HG02852 (cell line): ENCODE results near the gene TBC1D4.
"Not testable (repeated sequence)": the region's sequence is repeated elsewhere in the genome, so short reads cannot be mapped to it uniquely, and the experiment has no call there.

ENCODE experiments used
- ATAC-seq: cut with Tn5 transposase; IDR thresholded peaks from one replicate; pipeline ENCODE4 v1.9.1; 2021; ENCODE audit warnings: mild to moderate bottlenecking, moderate library complexity; ENCODE audit not compliant: unreplicated experiment

The TBC1D4 gene

DNA sequence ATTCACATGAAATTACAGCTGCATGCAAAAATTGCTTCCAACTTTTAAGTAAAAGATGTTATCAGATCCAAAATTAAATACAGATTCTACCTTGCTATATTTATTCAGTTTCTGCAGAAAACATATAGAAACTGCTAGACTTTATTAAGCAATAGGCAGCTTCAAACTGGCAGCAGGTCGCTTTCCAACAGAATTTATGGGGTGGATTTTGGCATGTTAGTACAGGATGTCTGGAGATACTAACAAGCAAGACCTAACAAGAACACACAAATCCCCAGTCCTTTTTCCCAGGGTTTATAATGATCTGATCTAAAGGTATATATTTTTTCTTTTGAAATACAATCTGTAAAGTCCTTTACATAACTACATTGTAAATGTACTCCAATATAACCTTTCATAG lies 27.5 kb downstream of the TBC1D4 start:
- no peak for ATAC-seq

DNA sequence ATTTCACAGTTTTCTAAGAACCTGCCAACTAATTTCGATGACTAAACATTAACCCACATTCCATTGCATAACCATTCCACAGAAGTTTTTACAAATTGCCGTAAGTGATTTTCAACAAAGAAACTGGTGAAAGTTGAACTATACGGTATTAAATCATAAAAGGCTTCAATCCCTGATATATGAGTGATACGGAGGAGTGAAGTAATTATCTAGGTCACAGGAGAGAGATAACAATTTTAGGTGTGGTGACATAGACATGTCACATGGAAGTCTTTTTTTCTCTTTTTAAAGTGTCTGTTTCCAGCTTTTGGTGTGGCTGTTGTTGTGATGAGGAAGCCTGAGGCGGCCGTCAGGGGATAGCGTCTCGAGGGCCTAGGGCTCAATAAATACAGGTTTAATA lies 29.4 kb downstream of the TBC1D4 start:
- no peak for ATAC-seq

- ATAC-seq = no peak
These were observed 34.5 kb downstream of the TBC1D4 start for GRCh38 chr13:75447493-75447892.

DNA sequence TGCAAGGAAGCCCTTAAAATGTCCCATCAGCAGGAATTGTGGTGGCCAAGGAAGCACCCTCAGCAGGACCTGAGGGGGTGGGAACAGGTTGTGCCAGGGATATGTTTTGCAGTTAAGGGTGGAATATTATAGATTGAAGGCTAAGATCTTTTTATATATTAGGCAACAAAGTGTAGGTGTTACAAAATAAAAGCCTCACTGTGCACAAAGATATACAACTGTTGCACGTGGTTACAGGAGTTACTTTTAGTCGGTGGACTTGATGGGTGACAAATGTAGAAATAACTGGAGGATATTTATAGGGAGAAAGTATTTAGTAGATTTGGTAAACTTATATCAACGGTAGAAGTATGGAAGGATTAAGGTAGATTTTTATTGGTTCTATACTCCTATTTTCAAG lies 35.1 kb downstream of the TBC1D4 start:
- no peak for ATAC-seq

DNA sequence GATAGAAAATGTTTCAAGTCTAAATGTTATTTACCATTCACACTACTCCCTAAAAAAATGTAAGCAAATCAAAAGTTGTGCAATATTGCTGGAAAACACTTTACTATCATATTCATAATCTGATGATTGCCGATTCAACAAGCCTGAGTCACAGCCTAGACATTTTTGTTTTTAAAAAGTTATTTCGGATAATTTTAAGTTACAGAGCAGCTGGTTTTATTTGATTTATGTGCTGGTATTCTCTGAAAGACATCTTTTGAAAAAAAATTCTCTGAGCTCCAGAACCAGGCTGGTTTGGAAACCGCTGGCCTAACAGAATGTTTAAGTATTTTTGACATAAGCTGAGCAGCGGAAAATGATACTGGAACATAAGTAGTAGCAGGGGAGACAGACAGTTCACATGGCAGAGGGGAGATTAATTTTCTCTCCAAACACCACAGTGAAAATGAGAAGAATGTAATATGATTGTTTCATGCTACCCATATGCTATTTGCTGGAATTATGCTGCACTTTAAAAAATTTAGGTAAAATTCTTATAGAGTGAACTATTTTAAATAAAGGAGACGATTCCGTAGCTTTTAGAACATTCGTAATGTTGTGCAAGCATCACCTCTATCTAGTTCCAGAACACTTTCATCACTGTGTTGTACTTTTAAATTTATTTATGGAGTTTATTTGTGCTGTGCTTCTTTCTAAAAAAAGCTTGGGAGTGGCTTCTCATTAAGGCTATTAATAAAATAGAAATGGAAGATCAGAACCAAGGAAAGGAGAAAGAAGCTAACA lies 36.1 kb downstream of the TBC1D4 start:
- ATAC-seq = no peak

DNA sequence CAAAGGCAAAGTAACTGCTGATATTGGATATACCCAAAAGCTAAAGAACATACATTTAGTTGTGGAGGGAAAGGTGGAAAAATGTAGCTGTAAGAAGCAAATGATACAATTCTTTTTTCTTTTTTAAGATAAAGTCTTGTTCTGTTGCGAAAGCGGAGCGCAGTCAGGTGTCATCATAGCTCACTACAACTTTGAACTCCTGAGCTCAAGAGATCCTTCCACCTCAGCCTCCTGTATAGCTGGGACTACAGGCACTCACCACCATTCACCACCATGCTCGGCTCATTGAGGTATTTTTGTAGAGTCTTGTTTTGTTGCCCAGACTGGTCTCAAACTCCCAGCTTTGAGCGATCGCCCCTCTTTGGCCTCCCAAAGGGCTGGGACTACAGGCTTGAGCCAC lies 38.0 kb downstream of the TBC1D4 start:
- no peak for ATAC-seq

DNA sequence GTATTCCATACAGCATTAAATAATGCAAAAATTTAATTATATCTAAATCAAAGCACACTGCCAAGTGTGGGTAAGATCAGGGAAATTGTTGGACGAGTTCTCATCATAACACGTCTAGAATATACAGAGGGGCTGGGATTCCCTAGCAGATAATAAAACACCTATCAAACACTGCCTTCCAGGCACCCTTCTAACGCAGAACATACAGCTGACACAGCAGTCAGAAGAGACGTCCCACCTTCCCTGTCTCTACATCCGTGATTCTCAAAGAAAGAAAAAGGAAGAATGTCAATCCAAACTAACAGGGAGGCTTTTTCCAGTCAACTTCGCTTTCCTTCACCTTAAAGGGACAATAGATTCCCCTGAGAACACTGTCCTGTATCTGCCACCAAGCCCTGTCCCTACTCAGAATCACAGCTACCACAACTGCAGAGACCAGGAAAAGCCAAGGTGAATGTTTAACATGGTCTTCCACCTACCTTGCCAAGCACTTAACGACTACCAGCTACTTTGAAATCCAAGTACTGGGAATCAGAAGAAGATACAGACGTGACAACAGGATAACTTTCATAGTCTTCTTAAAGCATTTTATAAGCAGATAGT lies 38.5 kb downstream of the TBC1D4 start:
- ATAC-seq = no peak

GRCh38 chr13:75442736-75443234 lies 39.2 kb downstream of the TBC1D4 start:
- ATAC-seq = no peak

DNA sequence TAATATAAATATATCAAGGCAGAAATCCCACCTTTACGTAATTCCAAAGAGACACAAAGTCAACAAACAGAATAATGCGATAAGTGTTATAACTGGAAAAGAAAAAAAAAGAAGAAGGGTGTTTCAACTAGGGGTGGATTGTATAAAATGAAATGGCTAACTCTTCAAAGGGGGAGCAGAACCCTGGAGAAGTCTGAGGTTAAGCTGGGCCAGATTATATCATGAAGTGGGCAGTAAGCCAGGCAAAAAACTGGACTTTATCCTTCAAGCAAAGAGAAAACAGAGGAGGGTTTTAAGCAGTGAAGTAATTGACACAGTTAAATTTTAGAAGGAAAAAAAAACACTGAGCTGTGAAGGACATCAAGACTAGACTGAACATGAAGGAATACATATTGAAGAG lies 41.9 kb downstream of the TBC1D4 start:
- no peak for ATAC-seq

- no peak for ATAC-seq
These were observed 44.2 kb downstream of the TBC1D4 start for GRCh38 chr13:75437582-75438318.

DNA sequence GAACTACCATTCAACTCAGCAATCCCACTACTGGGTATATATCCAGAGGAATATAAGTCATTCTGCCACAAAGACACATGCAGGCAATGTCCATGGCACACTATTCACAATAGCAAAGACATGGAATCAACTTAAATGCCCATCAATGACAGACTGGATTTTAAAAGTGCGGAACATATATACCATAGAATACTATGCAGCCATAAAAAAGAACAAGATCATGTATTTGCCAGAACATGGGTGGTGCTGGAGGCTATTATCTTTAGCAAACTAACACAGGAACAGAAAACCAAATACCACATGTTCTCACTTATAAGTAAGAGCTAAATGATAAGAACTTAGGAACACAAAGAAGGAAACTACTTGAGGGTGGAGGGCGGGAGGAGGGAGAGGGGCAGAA lies 47.8 kb downstream of the TBC1D4 start:
- not testable (repeated sequence) for ATAC-seq

DNA sequence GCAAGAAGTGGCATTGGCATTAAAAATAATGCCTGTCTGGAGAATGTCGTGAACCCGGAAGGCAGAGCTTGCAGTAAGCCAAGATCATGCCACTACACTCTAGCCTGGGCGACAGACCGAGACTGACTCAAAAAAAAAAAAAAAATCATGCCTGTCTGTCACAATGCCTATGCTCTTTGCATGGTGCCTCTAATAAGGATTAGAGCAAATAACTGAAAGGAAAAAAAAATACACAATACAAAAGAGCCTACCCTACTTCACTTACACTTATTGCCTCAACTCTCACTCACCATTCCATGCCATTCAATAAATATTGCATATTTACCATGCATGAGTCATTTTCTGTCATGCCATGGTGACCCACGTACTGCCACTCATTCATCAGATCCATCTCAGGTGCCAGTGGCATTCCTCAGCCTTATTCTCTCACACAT lies 49.1 kb downstream of the TBC1D4 start:
- no peak for ATAC-seq

- no peak for ATAC-seq
These were observed 49.9 kb downstream of the TBC1D4 start for GRCh38 chr13:75432045-75432444.

DNA sequence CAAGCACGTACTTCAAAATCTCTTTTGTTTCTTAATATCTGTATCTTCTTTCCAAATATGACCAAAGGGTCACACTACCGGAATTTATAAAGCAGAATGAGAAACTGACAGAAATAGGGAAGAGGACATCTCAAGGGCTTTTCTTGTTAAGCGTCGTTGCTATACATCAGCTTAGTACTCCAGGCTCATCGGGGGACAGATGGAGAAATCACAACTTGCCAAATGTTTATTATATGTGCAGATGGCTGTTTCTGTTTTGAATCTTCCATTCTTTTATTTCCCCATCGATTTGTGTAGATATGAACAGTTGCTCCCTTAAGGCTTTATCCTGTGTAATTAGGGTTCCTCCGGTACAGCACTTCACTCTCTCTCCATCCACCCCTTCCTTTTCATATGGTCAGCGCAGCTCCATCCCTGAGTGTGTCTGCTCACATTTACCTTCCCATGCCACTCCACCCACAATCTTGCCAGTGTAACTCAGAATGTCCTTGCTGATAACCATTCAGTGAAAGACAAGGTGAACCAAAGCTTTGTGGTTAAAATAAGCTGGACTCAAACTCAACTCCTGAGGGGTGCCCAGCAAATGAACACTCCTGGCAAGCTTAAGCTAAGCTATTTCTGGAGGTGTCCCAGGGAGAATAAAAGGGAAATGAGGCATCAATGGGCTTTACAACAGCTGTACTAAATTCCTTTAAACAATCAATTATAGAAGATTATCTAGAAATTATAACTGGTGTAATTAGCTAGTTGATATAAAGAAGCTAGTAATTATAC lies 51.3 kb downstream of the TBC1D4 start:
- no peak for ATAC-seq

DNA sequence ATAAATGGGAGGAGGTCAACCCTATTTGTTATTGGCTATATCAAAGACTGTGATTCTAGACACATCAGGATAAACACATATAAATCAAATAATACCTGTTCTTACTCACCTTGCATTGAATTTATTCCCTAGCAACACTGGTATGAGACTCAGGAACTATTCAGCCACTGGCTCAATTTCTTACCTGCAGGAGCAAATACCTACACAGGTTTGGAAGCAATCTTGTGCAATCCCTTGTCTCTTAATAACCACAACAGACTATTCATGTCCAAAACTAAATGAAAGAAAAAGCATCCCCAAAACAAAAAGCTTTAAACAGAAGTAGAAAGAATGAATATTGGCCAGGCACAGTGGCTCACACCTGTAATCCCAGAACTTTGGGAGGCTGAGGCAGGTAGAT lies 55.5 kb downstream of the TBC1D4 start:
- ATAC-seq = no peak

- peak; percentile 82 for ATAC-seq
These were observed 56.6 kb downstream of the TBC1D4 start for GRCh38 chr13:75425216-75426009.

GRCh38 chr13:75423946-75424345 lies 58.0 kb downstream of the TBC1D4 start:
- ATAC-seq = no peak

DNA sequence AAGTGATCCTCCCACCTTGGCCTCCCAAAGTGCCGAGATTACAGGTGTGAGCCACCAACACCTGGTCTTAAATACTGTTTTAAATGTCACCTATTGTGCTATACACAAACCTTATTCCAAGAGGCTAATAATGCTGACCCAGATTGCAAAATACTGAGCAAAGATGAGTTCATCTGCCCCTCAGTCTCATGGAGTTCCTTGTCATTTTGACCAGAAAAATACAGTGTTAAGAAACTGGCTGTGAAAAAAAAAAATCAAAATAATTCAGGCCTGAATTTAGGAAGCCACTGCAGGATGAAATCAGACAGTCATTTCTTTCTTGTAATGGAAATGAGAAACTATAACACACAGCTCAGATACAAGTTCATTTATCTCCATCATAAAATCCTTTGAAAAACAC lies 59.9 kb downstream of the TBC1D4 start:
- ATAC-seq = no peak

- no peak for ATAC-seq
These were observed 60.8 kb downstream of the TBC1D4 start for GRCh38 chr13:75421133-75421532.

GRCh38 chr13:75419656-75420055 lies 62.3 kb downstream of the TBC1D4 start:
- no peak for ATAC-seq
